WERI-Rb-1 (cell line): Measurements from ENCODE around the gene NOXRED1.

Source experiments
- DNase-seq: peaks from one replicate; pipeline ENCODE4 v3.0.0-alpha.2; 2020
- H3K27ac ChIP-seq: fragments of 250-450 bp; sonication (Bioruptor Pico); 2 replicates; pipeline ENCODE4 v1.5.1; 2020; ENCODE audit warnings: mild to moderate bottlenecking, moderate library complexity
- H3K27me3 ChIP-seq: fragments of 250-450 bp; sonication (Bioruptor Pico); 2 replicates; pipeline ENCODE4 v1.5.1; 2021; ENCODE audit warnings: mild to moderate bottlenecking, low read depth, moderate library complexity; ENCODE audit not compliant: insufficient read depth, severe bottlenecking
- H3K36me3 ChIP-seq: fragments of 250-450 bp; sonication (Bioruptor Pico); 2 replicates; pipeline ENCODE4 v1.5.1; 2020; ENCODE audit warnings: mild to moderate bottlenecking, moderate library complexity
- H3K4me3 ChIP-seq: 2 replicates; pipeline ENCODE4 v1.5.1; 2011; ENCODE audit warnings: low read depth, mild to moderate bottlenecking, control low read depth, low read length
- H3K9me3 ChIP-seq: fragments of 250-450 bp; sonication (Bioruptor Pico); 2 replicates; pipeline ENCODE4 v1.5.1; 2021; ENCODE audit warnings: mild to moderate bottlenecking, moderate library complexity; ENCODE audit not compliant: severe bottlenecking
- TF ChIP-seq, protein P1 (sequence below): IDR thresholded peaks from 2 replicates; pipeline ENCODE4 v1.5.1; 2011; ENCODE audit warnings: low read depth, mild to moderate bottlenecking, control low read depth, inconsistent platforms, low read length

Gene NOXRED1

DNA sequence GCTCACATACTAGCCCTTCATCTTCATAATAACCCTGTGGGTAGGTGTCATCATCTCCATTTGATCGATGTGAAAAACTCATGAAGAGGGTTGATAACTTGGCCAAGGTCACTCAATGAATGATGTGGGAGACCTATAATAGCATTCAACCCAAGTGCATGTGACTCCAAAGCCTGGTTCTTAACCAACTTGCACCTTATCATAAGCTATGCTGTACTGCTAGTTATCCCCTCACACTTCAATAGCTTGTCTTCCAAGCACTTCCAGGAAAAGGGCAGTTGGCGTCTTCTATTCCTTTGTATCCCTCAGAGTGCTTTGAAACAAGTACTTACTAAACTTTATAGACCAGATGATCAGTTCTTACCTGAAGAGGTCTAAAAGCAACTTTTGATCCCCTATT, 18.9 kb upstream of the NOXRED1 start:
- TF ChIP-seq, protein P1, sequence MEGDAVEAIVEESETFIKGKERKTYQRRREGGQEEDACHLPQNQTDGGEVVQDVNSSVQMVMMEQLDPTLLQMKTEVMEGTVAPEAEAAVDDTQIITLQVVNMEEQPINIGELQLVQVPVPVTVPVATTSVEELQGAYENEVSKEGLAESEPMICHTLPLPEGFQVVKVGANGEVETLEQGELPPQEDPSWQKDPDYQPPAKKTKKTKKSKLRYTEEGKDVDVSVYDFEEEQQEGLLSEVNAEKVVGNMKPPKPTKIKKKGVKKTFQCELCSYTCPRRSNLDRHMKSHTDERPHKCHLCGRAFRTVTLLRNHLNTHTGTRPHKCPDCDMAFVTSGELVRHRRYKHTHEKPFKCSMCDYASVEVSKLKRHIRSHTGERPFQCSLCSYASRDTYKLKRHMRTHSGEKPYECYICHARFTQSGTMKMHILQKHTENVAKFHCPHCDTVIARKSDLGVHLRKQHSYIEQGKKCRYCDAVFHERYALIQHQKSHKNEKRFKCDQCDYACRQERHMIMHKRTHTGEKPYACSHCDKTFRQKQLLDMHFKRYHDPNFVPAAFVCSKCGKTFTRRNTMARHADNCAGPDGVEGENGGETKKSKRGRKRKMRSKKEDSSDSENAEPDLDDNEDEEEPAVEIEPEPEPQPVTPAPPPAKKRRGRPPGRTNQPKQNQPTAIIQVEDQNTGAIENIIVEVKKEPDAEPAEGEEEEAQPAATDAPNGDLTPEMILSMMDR: no peak
- Histone ChIP-seq H3K27me3 (no peaks in the 10 kb centered on the region), H3K9me3 (no peaks in the 10 kb centered on the region), H3K4me3 (no peak overlapping the region), H3K27ac (no peak overlapping the region), H3K36me3 (peaks cover 7% of the 10 kb centered on the region; the same call in 1 of the 2 replicates)
- no peak for DNase-seq

DNA sequence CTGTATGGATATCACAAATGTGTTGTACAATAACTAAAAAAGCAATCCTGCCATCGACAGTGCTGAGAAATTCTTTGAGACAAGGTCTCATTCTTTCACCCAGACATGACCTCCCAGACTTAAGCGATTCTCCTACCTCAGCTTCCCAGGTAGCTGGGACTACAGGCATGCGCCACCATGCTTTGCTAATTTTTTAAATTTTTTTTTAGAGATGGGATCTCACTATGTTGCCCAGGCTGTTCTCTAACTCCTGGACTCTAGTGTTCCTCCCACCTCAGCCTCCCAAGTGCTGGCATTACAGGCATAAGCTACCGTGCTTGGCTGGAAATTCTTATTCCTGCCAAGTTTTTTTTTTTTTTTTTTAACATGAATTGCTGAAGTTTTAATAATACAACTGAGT, 16.5 kb upstream of the NOXRED1 start:
- TF ChIP-seq, protein P1: no peak
- Histone ChIP-seq H3K9me3 (no peaks in the 10 kb centered on the region), H3K27me3 (no peaks in the 10 kb centered on the region), H3K36me3 (peaks cover 7% of the 10 kb centered on the region; the same call in 1 of the 2 replicates), H3K27ac (no peak overlapping the region), H3K4me3 (no peak overlapping the region)
- no peak for DNase-seq

DNA sequence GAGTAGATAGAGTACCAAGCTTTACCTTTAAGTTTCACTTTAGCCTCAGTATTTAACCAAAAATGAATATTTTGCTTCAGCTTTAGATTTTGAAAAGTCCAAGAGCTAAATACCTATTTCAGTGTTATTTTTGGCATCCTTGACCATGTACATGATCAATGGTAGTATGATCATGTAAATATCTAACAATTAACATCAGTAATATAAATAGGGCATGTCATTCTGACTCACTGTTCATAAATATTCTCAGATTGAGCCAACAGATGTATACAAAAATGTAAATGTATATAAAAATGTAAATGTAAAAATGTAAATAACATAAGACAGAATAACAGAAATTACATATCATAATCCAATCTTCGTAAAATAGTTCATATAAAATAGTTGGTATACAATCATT, 15.3 kb upstream of the NOXRED1 start:
- H3K9me3 ChIP-seq: no peaks in the 10 kb centered on the region
- no peak overlapping the region for H3K27ac ChIP-seq
- peaks cover 12% of the 10 kb centered on the region for H3K36me3 ChIP-seq
- TF ChIP-seq, protein P1: no peak
- no peaks in the 10 kb centered on the region for H3K27me3 ChIP-seq
- no peak overlapping the region for H3K4me3 ChIP-seq
- DNase-seq: no peak

DNA sequence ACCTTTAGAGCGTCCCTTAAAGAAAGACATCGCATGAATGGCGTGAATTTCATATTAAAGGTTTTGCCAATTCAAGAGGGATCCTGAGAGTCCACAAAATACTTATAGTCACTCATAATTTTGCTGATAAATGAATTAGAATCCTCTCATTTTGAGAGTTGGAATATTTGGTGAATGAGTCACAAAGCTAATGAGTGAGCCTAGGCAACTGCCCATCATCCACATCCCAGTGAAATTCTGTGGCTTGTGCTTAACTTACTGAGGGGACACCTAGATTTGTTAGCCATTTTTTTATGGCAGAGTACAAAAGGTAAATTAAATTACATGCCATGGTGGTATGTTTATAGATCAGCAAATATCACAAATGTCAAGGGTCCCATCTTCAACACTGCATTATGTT, 12.7 kb upstream of the NOXRED1 start:
- no peak overlapping the region for H3K27ac ChIP-seq
- H3K27me3 ChIP-seq: no peaks in the 10 kb centered on the region
- no peak for DNase-seq
- peaks cover 12% of the 10 kb centered on the region for H3K36me3 ChIP-seq
- H3K9me3 ChIP-seq: no peaks in the 10 kb centered on the region
- no peak overlapping the region for H3K4me3 ChIP-seq
- TF ChIP-seq, protein P1: no peak

DNA sequence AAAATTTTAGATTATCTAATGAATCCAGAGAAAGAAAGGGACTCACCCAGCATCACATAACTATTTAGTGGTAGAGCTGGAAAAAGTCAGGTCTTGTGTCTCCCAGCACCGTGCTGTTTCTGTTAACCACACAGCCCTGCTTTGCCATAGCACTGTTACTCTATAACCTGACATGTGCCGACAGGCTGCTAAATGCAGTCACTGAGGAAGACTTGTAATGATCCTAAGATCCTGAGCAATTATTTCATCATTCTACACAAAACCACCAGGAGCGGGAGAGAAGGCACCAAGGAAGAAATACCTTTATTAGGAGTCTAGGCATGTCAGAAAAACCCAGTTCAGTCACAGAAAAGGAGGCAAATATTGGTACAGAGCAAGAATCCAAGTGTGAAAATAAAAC, 3.1 kb upstream of the NOXRED1 start:
- Histone ChIP-seq H3K36me3 (peaks cover 9% of the 10 kb centered on the region), H3K9me3 (no peaks in the 10 kb centered on the region), H3K4me3 (no peak overlapping the region), H3K27ac (no peak overlapping the region), H3K27me3 (no peaks in the 10 kb centered on the region)
- TF ChIP-seq, protein P1: no peak
- DNase-seq: no peak

DNA sequence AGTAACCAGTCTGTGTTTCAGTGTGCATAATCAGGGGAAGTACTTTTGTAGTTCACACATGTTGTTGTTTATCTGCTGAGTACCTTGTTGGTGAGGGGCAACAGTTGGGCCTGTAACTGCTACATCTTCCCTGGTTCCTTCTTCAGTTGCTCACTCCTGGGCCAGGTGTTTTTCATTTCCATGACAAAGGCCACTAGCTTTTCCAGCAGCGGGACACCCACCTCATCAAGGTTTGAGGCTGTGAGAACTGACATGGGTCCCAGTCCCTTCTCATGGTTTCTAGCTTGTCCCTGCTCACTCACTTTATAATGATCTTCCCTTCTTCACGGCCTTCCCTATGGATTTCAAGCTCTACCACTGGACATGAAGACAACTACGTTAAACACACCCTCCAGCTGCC, 1.5 kb upstream of the NOXRED1 start:
- no peaks in the 10 kb centered on the region for H3K9me3 ChIP-seq
- TF ChIP-seq, protein P1: no peak
- peaks cover 9% of the 10 kb centered on the region for H3K36me3 ChIP-seq
- H3K4me3 ChIP-seq: no peak overlapping the region
- no peak overlapping the region for H3K27ac ChIP-seq
- H3K27me3 ChIP-seq: no peaks in the 10 kb centered on the region
- no peak for DNase-seq
